ENCODE results near the gene JPT1.
A peak's percentile ranks its signal among the peaks of the same experiment; 100 is the strongest.
"Not testable (repeated sequence)": the region's sequence is repeated elsewhere in the genome, so short reads cannot be mapped to it uniquely, and the experiment has no call there.

The JPT1 gene, protein sequence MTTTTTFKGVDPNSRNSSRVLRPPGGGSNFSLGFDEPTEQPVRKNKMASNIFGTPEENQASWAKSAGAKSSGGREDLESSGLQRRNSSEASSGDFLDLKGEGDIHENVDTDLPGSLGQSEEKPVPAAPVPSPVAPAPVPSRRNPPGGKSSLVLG

DNA sequence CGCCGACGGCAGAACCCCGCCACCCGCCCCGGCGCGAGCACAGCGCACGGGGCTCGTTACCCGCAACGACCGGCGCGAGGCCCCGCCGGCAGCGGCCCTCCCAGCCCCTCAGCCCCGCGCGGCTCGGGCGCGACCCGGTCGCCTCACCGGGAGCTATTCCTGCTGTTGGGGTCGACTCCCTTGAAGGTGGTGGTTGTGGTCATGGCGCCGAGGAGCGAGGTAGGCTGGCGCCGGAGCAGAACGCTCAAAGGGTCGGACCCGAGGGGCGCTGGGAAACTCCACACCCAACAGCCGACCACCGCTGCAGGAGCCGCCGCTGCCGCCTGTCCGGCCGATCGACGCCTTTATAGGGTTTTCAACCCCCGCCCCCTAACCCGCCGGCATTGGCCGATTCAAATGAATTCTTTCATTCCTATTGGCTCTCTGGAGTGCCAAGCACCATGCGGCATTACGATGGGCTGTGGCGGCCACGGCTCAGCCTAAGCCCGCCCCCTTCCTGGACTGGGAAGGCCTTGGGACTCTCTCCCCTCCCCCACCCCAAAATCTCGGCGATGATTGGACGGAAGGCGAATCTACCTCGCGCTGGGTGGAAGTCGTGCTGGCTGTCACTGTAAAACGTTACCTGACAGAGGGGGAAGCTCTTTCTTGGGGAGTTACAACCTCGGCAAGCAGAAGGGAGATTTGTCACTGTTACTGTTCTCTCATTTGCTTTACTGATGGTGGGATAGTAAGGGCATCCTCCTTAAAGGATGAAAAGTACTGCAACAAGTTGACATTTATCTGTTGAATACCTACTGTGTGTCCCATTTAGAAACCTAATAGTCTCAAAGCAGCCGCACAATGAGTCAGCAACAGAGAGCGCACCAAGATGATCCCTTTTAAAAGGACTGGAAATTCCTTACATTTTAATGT, at the start of gene JPT1:
JPT1 (minus strand) TSS at position 318 of the 912 bp plus-strand sequence; CDS start at position 203, 115 bp downstream.
- DNase-seq (ENCODE audit: low read depth in 2 of 2): peak; percentile 98 to 99

DNA sequence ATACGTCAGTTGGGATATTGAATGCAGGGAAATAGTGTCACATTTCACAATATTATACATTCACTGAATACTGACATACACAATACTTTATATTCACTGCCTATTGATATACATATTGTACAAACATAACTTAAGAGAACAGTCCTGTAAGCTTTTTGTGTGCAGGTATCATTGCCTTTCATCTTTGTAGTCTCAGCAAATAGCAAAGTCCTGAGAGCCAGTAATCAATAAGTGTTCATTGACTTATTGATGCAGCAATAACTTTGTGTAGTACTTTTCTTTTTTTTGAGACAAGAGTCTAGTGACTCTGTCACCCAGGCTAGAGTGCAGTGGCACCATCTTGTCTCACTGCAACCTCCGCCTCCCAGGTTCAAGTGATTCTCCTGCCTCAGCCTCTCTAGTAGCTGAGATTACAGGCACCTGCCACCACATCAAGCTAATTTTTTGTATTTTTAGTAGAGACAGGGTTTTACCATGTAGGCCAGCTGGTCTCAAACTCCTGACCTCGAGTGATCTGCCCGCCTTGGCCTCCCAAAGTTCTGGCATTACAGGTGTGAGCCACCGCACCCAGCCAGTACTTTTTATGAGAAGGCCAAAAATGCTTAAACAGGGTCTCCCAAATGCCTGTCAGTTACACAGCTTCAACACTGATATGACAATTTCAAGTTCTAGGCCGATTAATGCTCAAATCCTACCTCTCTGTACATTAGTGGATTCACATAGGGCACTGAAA, 45.7 kb upstream of the JPT1 start:
- no peak for DNase-seq (ENCODE audit: low read depth in 2 of 2)

DNA sequence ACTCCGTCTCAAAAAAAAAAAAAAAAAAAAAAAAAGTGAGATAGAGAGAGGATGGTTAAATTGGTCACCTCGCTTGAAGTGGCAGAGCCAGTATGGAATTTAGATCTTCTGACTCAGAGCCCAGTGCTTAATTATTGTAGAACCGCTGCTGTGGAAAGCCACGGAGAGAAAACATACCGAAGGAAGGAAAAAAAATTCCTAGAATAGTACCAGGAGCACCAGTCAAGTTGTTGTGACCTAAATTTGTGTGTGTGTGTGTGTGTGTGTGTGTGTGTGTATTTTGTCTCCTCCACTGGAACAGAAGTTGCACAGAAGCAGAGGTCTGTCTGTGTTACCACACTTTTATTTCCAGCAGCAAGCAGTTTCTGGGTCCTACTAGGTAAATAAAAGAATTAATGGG, 40.6 kb upstream of the JPT1 start:
- no peak for DNase-seq (ENCODE audit: low read depth in 2 of 2)

DNA sequence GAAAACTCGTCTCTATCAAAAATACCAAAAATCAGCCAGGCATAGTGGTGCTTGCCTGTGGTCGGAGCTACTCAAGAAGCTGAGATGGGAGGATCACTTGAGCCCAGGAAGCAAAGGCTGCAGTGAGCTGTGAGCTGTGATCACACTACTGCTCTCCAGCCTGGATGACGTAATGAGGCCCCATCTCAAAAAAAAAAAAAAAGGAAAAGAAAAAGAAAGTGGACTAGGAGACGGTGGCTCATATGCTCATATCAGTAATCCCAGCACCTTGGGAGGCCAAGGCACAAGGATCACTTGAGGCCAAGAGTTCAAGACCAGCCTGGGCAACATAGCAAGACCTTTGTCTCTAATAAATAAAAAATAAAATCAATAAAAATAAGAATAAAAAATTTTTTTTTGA, 37.3 kb upstream of the JPT1 start:
- no peak for DNase-seq (ENCODE audit: low read depth in 2 of 2)

DNA sequence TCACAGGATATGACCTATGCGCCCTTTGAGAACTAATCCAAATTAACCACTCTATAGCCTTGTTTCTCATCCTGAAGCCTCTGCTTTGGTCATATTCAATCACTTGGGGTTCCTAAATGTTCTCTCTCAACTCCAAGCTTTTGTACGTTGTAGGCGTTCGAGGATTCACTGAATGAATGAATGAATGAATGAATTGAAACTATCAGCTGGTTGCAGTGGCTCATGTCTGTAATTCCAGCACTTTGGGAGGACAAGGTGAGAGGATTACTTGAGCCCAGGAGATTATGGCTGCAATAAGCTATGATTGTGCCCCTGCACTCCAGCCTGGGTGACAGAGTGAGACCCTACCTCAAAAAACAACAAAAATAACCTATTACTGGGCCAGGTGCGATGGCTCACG, 34.3 kb upstream of the JPT1 start:
- no peak for DNase-seq (ENCODE audit: low read depth in 2 of 2)

DNA sequence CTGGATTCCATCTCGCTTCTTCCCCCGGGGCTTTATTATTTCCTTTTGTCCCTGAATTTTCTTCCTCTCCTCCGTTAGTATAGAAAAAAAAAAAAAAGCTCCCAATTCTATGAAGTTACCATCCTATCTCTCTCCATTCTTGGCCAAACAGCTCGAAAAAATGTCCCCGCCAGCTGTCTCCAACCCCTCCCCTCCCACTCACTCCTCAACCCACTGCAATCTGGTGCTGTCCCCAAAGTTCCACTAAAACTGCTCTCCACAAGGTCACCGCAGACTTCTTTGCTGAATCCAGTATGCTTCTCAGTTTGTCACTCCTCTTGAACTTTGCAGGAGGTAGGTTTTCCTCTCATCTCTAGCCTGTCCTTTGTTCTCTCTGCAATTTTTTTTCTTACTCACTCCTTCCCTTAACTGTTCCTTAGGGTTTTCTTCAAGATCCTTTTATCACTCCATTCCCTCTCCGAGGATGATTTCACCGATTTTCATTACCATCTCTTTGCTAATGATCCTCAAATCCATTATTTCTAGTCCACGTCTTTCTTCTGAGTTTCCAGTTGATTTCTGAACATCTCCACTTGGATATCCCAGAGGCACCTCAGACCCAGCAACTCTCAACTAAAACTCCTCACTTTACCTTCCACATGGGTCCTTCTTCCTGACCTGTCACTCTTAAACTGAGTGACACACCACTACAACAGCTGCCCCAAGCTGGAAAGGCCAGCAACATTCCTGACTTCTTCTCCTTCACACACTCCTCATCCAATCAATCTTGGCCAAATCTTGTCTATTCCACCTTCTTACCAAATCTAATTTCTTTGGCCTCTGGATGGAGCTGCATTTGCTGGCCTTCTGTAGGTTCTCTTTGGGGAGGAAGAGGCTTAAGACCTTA, 29.9 kb upstream of the JPT1 start:
- DNase-seq (ENCODE audit: low read depth in 2 of 2): no peak

DNA sequence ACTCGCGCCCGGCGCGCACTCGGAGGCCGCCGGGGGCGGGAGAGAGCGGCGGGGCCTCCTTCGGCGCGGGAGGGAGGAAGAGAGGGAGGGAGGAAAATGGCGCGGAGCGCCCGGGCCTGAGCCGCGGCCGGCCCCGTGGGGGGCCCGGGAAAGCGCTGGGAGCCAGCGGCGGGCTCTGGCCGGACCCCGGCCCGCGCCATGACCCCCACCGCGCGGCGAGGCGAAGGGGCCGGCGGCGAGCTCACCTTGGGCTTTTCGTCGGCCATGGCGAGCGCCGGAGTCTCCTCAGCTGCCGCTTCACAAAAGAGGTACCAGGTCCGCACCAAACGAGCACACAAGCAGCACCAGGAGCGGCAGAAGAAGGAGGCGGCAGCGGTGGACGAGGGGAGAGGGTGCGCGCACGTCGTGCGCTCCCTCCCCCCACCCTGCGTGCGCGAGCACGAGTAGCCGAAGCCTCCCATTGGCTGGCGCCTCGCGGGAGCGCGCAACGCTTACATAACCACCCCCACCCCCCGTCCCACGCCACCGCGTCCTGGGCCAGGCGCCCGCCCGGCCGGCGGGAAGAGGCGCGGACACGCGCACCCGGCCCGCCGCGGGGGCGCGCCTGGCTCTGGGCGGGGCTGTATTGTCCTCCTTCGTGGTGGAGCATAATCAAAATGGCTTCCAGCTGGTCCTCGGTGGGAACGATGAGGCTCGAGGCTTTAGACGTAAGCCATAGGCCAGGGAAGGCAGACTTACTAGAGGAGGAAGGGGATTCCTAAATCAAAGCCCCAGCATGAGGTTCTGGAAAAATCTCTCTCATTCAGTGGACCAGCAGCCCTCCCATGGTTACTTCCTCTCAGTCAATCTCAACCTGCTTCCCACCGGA, 28.5 kb upstream of the JPT1 start, which contains the start of gene SUMO2:
SUMO2 (minus strand) TSS at position 391 of the 868 bp plus-strand sequence; CDS start at position 266, 125 bp downstream.
- DNase-seq (ENCODE audit: low read depth in 2 of 2): peak; percentile 94 to 97

DNA sequence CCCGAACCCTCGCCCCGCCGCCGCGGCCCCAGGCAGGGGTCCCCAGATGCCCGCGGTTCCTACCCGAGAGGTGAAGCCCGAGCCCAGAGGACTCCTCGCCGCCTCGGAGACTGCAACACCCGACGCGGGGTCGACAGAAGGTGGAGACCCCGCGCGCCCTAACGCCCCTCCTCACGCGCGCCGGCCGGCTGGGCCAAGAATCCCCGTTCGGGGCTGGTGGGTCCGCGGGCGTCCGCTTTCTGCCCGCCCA, 27.9 kb upstream of the JPT1 start:
- no peak for DNase-seq (ENCODE audit: low read depth in 2 of 2)

DNA sequence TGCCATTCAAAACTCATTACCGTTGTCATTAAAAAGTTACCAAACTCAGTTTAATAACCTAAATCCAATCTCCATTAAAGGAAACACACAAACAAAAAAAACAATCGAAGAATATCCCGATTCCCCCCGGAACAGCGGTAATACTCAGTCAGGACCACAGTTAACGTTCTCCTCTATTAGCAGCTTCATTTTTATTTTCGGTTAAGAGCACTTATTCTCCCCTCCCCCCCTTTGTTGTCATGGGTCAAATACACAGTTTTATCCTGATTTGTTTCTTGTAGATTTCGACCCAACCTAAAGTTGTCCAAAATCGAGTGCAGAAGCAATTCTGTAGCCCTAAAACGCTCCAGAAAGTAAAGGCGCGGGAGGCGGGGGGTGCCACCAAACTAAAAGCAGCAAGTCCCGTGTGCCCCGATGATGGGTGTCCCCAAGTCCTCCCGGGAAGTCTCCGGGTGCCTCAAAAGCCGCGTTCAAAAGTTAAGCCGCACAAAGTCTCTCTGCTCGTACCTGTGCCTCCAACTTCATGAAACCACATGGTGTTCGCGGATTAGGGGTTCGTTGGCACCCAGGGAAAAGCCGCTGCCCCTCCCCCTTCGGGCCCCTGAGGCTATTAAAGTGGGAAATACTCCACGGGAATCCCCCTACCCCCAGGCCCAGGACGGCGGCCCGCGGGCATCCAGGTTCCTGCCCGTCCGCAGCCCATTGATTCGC, 27.5 kb upstream of the JPT1 start:
- DNase-seq (ENCODE audit: low read depth in 2 of 2): peak; percentile 16 to 26

DNA sequence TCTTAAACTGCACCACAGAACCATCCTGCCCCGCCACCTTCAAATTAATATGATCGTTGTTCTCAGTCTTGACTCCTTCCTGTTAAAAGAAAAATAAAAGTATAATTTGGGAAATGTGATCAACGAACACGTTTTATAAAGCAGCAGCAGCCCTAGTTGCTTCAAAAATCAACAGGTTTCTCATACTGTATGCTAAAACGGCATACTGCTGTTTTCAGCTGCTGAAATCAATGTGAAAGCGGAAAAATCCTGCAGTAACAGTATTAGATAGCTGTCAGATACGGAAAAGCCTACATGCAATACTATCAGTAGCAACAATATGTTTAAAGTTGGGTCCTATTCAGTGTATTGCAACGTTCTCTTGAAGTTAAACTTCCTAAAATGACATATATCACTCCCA, 26.8 kb upstream of the JPT1 start:
- DNase-seq (ENCODE audit: low read depth in 2 of 2): no peak

DNA sequence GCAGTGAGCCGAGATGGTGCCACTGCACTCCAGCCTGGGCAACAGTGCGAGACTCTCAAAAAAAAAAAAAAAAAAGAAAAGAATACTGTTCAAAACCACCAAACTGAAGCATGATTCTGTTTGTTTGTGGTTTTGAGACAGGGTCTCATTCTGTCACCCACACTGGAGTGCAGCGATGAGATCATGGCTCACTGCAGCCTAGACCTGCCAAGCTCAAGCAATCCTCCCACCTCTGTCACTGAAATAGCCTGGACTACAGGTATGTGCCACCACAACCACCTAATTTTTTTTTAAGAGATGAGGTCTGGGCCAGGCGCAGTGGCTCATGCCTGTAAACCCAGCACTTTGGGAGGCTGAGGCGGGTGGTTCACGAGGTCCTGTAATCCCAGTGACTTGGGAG, 24.1 kb upstream of the JPT1 start:
- no peak for DNase-seq (ENCODE audit: low read depth in 2 of 2)

DNA sequence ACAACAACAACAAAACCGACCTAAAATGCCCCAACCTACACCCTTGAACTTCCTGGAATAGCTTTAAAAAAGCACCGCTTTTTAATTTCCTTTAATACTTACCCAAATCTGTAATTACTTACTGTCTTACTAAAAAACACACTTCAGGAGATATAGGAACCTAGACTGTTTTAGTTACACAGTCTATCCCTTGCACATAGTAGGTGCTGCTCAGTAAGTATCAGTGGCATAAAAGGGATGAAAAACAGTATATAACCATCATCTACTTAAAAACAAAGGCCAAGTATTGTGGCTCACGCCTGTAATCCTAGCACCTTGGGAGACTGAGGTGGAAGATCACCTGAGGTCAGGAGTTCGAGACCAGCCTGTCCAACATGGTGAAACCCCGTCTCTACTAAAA, 22.3 kb upstream of the JPT1 start:
- DNase-seq (ENCODE audit: low read depth in 2 of 2): no peak

DNA sequence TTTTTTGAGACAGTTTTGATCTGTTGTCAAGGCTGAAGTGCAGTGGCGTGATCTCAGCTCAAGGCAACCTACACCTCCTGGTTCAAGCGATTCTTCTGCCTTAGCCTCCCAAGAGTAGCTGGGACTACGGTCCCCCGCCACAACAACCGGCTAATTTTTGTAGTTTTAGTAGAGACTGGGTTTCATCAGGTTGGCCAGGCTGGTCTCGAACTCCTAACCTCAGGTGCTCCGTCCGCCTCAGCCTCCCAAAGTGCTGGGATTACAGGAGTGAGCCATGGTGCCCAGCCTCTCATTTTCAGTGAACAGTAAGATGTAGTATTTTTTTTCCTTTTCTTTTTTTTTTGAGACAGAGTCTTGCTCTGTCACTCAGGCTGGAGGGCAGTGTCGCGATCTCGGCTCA, 20.7 kb upstream of the JPT1 start:
- DNase-seq (ENCODE audit: low read depth in 2 of 2): no peak

DNA sequence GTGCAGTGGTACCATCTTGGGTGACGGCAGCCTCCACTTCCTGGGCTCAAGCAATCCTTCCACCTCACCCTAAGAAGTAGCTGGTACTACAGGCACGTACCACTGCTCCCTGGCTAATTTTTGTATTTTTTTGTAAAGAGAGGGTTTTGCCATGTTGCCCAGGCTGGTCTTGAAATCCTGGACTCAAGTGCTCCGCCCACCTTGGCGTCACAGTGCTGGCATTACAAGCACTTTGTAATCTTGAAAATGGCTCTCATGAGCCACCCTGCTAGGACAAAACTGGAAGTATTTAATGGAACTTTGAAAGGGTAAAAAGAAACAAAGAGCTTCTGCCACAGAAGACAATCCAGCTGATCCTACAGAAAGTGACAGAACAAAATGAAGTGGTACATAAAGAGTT, 19.2 kb upstream of the JPT1 start:
- no peak for DNase-seq (ENCODE audit: low read depth in 2 of 2)

DNA sequence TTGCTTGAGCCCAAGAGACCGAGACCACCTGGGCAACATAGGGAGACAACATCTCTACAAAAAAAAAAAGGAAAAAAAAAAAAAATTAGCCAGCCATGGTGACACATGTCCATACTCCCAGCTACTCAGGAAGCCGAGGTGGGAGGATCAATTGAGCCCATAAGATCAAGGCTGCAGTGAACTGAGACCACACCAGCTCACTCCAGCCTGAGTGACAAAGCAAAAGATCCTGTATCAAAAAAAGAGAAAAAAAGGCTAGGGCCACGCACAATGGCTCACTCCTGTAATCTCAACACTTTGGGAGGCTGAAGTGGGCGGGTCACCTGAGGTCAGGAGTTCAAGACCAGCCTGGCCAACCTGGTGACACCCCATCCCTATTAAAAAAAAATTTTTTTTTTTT, 14.7 kb upstream of the JPT1 start:
- DNase-seq (ENCODE audit: low read depth in 2 of 2): no peak

DNA sequence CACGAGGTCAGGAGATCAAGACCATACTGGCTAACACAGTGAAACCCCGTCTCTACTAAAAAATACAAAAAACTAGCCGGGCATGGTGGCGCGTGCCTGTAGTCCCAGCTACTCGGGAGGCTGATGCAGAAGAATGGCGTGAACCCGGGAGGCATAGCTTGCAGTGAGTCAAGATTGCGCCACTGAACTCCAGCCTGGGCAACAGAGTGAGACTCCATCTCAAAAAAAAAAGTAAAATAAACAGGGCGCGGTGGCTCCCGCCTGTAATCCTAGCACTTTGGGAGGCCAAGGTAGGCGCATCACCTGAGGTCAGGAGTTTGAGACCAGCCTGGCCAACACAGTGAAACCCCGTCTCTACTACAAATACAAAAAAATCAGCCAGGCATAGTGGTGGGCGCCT, 10.3 kb upstream of the JPT1 start:
- DNase-seq (ENCODE audit: low read depth in 2 of 2): not testable (repeated sequence)

DNA sequence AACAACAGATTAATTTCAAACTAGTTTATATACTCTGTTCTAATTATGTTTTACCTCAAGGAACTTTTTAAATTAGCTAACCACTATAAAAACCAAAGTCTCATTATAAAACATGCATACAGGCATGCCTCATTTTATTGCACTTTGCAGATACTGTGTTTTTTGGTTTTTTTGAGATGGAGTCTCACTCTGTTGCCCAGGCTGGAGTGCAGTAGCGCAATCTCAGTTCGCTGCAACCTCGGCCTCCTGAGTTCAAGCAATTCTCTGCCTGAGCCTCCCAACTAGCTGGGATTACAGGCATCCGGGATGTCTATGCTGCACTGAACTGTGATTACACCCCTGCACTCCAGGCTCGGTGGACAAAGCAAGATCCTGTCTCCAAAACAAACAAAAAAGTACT, 8.8 kb upstream of the JPT1 start:
- no peak for DNase-seq (ENCODE audit: low read depth in 2 of 2)

DNA sequence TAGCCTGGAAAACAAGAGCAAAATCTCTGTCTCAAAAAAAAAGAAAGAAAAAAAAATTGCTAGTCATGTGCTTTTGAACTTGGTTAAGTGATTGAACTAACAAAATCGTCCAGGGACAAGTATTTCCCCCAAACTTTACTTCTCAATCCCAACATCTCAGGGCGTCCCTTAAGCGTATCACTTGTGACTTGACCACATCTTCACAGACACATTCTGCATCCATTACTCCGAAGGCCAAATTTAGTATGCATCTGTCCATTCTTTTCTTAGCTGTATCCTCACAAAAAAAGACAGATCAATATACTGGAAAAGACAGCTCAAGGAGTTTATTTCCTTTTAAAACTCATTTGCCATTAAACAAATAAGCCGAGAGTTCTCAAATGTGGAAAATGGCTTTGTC, 5.9 kb upstream of the JPT1 start:
- no peak for DNase-seq (ENCODE audit: low read depth in 2 of 2)

DNA sequence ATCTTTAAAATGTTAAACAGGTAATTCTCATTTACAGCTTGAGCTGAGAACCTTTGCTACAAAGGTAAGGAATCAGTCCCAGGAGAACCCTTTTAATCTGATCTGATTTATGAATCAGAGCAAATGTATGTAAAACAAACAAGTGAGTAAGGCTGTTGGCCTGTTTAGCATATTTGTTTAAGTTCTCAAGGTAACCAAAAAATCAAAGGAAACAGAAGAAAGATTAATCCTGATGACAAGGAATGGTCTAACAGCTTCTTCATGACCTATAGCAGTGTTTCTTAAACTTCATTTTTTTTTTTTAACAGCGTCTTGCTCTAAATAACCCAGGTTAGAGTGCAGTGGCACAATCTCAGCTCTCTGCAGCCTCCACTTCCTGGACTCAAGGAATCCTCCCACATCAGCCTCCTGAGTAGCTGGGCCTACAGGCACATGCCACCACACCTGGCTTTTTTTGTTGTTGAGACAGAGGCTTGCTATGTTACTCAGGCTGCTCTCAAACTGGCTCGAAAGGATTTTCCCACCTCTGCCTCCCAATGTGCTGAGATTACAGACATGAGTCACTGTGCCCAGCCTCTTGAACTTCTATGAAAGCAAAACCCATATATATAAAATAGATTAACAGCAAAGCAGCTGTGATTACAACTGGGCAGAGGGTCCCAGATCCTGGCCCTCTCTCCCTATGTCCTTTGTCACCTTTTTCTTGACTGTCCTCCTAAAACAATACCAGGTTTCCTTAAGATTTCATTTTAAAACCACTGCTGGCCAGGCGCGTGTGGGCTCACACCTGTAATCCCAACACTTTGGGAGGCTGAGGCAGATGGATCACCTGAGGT, 5.1 kb upstream of the JPT1 start:
- DNase-seq (ENCODE audit: low read depth in 2 of 2): no peak
